DMS53 (cell line): ENCODE measurements around the gene SEL1L3.
"Not testable (repeated sequence)": the region's sequence is repeated elsewhere in the genome, so short reads cannot be mapped to it uniquely, and the experiment has no call there.

Source experiments
- DNase-seq: peaks from one replicate; lab custom pipeline; 2025; lab: John Stamatoyannopoulos, UW

Gene SEL1L3

DNA sequence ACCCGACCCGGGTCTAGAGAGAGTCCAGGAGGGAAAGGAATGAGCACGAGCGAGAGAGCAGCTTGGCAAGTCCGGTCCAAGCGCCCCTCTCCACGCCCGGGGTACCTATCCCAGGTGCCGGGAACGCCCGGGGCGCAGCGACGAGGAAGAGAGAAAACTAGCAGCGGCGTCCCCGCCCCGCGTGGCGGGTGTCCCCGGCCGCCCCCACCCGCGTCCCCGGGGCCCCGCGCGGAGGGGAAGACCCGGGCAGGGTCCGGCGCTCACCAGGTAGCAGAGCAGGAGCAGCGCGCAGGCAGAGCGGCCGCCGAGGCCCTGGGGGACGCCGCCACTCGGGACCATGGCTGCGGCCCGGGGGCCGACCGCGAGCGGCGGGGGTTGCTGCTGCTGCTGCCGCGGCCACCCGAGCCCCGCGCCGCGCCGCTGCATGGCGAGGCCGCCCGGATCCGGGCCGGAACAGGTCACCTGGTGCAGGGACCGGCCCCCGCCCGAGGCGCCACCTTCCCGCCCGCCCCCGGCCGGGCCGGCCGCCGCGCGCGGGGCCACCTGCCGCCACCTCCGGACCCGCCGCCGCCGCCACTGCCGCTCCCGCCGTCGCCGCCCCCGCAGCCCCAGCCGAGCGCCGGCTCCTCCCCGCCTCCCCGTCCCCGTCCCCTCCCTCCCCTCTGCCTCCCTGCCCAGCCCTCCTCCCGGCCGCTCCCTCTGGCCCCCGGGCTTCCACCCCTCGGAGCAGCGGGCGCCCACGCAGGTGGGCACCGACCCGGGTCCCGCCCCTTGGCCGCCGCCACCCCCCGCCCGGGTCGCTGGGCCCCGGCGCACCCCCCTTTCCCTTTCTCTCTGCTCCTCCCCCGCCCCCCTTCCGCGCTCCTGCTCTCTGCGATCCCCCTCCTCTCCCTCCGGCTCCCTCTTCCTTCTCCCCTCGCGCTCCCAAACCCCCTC lies at the start of gene SEL1L3:
SEL1L3 (minus strand) TSS at position 578 of the 936 bp plus-strand sequence; CDS start at position 426, 152 bp downstream.
- peak; percentile 91 for DNase-seq

DNA sequence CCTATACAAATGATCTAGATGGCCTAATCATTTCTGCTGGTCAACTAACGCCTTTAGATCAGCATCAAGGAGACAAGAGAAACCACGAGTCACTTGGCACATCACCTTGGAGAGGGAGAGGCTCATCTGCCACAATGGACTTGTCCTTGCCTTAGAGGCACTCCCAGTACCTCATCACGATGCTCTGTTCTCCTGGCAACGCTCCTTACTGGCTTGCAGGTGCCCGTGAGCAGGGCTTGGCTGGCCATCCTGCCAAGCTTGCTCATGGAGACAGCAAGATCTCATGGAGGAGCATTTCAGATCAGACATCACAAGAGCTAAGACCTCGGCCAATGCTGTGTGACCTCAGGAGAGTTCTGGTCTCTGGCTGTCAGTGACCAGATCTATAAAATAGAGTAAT lies 48.6 kb upstream of the SEL1L3 start:
- no peak for DNase-seq

DNA sequence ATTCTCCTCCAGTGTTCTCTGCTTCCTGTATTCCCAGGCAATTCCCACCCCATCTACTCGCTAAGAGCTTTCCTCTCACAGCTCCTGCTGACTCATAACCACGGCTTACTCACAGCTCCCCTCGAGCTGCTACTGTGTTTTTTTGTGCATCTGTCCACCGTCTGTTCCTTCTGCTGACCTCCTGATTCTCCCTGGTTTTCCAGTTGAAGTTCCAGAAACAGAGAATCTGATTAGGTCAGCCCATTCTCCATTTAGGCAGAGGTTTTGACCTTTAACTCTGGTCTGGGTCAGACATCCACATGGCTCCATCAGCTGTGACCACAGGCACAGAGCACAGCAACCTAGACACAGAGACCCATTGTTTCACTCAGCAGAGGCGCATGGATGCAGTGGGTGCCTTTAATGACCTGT lies 45.7 kb upstream of the SEL1L3 start:
- DNase-seq = peak; percentile 86

DNA sequence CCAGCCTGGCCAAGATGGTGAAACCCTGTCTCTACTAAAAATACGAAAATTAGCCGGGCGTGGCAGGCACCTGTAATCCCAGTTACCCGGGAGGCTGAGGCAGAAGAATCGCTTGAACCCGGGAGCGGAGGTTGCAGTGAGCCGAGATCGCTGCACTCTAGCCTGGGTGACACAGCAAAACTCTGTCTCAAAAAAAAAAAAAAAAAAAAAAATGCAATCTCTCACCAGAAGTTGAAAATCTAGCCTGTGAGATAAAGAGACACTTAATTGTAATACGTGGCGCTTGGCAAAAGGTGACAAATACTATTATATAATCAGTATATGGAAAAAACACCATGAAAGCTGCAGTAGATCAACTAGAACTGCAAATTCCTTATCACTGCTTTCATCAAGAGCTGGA lies 43.3 kb upstream of the SEL1L3 start:
- not testable (repeated sequence) for DNase-seq

DNA sequence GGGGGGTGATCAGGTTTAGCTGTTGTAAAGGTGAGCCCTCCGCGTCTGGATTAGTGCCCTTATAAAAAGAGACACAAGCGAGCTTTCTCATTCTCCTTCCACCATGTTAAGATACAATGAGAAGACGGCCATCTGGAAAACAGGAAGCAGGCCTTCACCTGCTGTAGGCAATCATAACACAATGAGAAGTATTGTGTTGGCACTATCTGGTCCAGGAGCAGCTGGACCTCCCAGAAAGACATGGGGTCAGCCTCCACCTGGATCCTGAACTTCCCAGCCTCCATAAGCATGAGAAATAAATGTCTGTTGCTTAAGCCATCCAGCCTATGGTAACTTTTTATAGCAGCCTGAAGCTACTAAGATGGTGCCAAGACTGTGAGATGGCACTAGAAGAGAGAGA lies 42.6 kb upstream of the SEL1L3 start:
- DNase-seq = no peak

DNA sequence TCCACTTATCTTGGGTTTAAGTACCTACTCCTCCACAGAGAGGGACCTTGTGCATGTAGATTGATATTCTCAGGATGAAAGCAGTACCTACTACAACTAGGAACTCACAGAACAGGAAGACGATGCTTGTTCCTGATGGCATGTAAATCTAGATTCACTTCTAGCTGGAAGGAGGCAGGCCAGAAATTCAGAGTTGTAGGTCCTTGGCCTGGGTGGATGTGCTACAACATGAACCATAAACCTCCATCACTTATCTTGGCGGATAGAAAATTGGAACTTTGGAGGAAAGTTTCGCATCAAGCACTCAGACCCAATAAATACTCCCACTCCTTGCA lies 41.9 kb upstream of the SEL1L3 start:
- DNase-seq = no peak

DNA sequence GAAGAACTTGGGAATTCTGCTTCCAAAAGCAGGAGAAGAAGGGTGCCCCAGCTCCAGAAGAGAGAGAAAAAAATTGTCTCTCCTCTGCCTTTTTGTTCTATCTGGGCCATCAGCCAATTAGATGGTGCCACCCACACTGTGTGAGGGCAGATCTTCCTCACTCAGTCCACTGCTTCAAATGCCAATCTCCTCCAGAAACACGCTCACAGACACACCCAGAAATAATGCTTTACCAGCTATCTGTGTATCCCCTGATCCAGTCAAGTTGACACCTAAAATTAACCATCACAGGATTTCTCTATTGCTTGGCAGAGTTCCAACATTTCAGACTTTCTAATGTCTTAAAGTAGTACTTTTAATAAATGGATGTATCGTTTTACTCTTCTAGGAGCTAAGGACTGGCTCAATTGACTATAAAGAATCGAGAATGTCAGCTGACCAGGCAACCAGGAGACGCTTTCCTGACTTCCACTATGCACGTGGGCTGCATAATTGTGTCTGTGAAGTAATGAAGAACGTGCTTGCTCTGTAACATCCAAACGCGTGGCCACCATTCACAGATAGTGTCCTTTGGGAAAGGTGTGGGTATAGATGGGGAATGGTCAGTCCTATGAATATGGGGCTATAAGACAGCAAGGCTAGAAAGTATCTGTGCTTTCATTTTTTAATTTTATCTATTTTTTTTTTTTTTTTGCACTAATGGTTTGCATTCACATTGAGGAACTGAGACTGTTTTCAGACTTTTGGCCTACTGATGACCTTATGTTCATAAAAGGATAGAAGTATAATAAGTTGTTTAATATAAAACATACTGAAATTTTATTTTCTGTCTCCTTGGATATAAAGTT lies 41.3 kb upstream of the SEL1L3 start:
- no peak for DNase-seq

DNA sequence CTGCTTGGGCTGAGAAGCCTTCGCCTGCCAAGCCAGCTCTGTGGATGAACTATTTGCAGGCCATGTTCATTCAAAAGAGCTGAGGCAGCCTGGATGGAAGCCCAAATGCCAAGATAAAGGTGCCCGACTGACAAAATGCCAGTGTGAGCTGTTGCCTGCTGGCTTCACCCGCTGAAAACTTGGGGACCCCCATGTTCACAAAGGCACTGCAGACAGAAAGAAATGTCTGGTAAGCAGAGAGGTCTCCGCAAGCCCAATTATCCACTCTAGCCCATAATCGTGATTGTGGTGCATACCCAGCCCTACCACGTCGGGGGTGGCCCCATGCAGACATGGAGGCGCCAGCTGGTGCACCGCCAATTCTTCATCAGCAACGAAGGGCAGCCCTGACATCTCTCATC lies 38.2 kb upstream of the SEL1L3 start:
- DNase-seq = no peak

DNA sequence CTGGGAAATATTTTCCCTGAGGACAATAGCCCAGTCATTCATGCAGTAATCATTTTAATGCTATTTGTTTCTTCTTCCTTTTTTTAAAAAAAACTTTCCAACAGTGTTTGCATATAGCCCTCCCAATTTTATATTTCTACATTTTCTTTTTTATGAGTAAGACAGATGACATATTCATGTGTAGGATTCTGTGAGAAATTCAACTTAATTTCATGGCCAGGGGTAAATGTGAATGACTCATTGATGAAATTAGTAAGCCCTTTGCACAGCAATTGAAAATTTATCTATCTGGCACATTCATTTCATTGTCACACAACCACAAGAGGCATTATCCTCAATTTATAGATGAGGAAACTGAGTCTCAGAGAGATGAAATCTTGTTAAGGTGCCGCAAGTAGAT lies 37.5 kb upstream of the SEL1L3 start:
- DNase-seq = no peak

DNA sequence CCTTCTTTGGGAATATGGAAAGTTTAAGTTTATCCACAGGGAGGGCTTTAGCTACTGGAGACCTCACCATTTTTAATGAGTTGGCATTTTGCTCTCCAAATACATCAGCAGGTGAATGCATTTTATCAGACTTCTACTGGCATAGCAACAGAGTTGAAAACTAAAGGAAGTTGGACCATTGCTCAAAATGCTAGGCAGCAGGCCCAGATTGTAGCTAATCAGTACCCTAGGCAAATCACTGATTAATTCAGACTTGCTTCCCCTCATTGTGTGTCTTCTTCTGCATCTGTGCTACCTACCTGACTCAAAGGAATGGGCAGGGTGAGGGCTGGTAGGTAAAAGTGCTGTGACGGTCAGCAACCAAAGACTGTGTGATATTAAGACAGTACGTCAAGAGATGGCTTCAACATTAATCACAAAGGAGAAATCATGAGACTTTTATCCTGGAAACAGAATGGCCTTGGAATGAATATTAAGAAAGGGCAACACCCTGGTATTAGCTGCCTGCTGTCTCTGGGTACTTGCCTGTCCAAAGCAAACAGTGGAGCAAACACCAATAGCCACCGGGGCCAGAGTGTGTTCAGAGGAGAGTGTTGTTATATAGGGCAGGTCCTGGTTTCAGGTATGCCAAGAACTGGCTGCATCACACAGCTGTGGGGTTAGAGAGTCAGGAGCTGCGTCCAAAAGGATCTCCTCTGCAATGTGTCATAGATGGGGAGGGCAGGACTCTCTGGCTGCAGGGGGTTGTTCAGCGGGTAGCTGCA lies 34.2 kb upstream of the SEL1L3 start:
- DNase-seq = no peak

DNA sequence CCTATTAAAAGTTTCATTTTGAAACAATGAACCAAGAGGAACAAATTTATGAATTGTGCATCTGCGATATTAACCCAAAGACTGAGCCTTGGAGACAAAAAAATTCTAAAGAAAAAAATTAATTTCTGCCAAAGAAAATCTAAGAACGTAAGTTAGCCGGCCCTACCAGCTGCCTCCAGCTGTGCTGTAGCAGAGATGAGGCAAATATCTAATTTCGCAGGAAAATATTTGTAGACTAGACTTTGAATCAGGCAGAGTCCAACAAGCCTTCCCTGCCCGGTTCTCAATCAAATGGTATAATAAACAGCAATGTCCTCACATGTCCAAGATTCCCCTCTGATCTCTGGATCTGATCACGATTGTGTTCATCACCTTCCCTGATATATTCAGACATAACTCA lies 30.0 kb upstream of the SEL1L3 start:
- DNase-seq = no peak

DNA sequence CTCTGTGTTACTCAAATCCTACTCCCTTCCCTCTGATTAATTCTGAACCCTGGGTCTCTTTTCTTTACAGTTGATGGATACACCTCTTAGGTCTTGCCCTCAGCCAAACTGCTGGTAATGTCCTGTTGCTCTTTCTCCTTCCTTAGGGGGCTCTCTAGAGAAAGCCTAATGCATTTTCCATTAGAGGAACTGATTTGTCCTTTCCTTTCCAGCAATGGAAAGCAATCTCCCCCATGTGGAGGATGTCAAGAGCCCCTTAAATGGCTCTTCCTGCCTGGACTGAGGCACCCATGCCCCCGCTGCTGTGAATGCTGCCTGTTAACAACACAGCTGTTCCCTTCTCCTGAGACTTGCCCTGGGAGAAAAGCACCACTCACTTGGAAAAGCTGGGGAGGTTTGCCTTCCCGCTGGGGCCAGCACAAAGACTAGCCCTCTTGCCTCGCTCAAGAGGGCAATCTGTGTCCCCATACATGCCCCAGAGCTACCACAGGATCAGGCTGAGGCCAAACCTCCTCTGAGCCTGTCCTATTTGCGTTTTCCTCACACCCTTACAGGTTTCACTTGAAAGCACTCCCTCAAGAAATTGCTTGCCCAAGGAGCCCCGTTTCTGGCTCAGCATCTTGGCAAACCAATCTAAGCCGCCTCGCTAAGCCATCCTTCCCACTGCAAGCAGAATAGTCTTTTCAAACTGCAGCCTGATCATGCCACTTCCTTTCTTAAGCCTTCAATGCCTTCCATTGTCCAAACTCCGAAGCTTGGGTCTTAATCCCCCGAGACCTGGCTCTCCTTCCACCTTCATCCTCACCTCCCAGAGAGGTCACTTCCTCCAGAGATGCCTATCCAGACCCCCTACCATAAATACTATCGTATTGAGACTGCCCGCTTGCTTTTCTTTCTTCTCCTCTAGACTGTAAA lies 28.0 kb upstream of the SEL1L3 start:
- no peak for DNase-seq

DNA sequence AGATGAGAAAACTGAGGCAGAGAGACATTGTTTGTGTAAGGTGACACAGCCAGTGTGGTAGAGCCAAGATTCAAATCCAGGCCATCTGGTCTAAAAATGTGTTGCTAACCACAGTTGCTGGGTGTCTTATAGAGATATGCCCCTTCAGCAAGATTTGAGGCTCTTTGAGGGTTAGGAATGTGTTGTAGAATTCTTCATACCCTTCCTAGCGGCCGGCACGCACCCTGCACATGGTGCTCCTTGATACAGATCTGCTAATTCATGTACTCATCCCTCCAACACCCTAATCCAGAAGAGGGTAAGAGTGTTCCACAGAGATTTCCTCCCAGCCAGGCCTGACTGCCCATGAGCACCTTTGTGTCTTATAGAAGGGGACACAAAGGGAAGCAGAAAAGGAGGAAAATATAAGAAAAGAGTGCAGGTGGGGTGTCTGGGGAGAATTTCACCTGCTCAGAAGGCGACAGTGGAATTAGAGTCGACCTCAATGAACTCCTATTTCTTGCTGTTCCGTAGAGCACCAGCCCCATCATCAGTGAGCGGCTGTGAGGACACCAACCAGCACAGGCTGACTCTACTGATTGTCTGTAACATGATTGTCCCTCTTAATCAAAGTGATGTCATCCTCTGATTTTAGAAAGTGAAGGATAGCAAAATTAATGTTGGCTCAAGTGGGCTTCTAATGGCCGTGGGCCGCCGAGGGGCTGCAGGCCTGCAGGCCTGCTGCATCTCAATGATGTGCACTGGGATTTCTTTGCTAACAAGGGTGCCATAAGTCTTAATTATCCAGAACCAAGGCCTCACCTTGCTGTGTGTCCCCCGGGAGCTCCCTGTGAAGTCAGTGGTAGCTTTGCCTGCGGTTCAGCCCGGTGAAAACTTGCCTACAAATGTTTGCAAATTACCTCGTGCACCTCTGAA lies 27.1 kb upstream of the SEL1L3 start:
- no peak for DNase-seq

DNA sequence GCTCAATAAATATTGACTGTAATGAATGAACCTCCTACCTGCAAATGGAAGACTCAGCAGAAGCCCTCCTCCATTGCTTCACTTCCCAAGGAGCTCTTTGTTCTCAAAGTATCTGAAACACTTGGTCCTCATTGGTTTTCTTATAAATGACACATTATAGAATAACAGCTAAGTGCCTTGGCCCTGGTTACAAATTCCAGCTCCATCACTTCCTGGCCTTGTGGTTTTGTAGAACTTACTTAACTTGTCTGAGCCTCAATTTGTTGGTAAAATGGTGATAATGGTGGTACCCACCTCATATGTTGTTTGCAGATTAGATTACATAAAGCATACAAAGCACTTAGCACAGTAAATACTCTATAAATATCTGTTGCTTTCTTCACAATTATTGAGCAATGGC lies 26.0 kb upstream of the SEL1L3 start:
- DNase-seq = no peak

DNA sequence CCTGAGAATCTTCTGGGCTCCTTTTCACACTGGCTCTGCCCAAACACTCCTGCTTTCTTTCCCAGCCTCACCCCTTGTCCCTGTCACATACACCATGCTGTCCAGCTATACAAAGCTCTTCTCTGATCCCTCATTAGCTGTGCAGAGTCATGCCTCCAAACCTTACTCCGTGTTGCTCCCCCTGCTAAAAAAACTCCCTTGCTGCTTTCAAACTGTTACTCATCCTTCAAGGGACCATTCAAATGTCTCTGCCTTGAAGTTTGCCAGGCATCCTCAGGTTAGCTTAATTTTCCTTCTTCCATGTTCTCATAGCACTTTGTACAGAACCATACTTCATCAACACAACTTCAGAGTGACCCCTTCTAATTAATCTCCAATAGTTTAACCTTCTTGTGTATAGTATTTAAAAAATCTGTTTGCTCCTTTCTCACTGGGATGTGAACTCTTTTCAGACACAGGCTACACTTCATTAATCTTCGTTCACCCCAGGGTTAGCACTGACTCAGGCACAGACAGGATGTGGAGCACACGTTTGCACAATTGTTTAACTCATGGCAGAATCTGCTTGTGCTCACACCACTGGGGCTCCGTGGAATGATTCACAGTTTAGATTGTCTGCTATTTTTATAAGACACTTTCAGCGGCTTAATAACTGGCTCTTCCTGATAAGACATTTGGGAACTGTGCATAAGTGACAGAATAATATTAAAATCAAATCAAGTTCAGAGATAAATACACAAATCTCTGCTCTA lies 21.4 kb upstream of the SEL1L3 start:
- no peak for DNase-seq

DNA sequence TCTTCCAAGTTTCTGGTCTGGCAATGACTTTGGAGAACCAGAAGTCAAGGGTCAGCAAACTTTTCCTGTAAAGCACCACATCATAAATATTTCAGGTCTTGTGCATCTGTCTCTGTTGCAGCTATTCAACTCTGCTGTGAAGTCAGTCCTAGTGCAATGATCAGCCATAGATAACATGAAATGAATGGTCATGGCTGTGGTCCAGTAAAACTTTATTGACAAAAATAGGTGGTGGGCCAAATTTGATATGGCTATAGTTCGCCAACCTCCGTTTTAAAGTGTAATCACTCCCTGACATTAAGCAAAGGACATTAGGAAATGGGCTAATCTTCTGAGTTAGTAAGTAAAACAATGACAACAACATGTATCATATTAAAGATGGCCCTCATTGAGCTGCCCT lies 20.8 kb upstream of the SEL1L3 start:
- no peak for DNase-seq

DNA sequence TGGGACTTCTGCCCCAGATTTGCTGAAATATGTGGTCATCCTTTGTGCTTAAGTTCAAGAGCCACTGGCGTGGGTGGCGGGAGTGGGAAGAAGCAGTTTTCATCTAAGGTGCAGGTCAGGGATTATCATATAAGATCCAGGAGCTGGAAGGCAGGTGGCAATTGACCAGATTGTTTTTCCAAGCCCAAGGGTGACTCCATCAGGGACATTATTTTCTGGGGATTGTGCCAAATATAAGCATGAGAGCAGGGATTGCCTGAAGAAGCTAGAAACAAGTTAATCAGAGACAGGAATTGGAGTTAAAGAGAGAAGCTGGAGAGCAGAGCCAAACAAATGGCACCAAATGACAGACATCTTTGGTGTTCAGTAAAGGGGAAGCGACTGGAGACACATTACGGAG lies 19.4 kb upstream of the SEL1L3 start:
- no peak for DNase-seq

DNA sequence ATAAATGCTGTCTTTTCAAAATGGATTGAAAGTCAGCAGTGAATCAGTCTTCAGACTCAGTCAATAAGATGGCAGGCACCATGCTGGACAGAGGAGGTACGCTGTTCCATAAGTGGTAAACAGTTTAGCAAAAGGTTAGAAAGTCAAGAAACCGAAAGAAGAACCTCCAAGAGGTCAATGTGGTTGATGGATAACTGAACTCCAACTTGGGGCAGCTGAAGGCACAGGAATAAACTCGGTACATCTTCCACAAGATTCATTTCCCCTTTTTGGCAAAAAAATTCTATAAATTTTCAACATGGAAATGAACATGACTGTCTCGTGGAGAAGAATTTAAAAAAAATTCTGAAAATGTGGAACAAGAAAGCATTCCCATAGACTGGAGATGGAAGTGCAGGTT lies 18.4 kb upstream of the SEL1L3 start:
- no peak for DNase-seq

DNA sequence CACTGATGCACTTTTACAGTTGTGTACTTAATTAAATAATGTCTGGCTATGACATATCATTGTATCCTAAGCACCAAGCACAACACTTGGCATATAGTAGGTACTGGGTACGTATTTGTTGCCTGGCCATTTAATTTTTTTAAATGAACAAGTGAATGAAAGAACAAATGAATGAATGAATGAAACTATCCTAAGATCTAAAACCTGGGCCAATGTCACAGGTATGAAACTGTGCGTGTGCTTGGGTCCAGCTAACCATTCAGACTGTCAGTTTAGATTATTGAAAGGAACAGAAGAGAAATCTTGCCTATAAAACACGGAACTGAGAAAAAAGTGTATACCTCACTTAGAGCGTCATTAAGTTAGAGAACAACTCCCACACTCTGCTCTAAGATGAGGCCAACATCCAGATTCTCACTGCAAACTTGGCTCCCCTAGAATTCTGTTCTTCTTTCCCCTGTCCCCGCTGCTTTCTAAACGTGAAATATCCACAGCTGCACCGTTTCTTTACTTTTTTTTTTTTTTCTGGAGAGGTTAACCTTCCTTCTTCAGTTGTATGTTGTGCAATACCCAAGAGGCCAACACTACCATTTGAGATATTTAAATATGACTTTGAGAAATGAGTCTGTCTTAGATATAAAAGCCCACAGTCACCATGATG lies 17.3 kb upstream of the SEL1L3 start:
- DNase-seq = no peak
